HEK293 (cell line): ENCODE results near the gene NUP153.

Source experiments
- CTCF ChIA-PET: fragments of 350-600 bp; formaldehyde crosslinking; extraction: SDS; loops from one replicate; lab custom pipeline; 2021; ENCODE audit warnings: antibody characterized with exemption; lab: Yijun Ruan, JAX
- POLR2A ChIA-PET: fragments of 300-600 bp; formaldehyde crosslinking; extraction: SDS; loops from one replicate; lab custom pipeline; 2020; ENCODE audit warnings: antibody characterized with exemption, inconsistent platforms; lab: Yijun Ruan, JAX
- H3K27ac ChIP-seq: fragments of 200-500 bp; sonication (Bioruptor generic); 2 replicates; pipeline ENCODE4 v1.5.1; 2014; ENCODE audit warnings: low read depth, low read length, control low read depth, inconsistent platforms; ENCODE audit errors: extremely low read depth
- H3K36me3 ChIP-seq, 2 experiments: fragments of 200-500 bp in 1 of 2; sonication (Bioruptor generic) in 1 of 2; 1 replicate in 1 of 2; 2 replicates in 1 of 2; pipeline ENCODE4 v1.5.1; 2014 to 2017; ENCODE audit warnings: inconsistent platforms in 2 of 2, low read length in 2 of 2; ENCODE audit not compliant: control insufficient read depth in 2 of 2, insufficient read depth in 1 of 2
- H3K4me1 ChIP-seq: fragments of 200-500 bp; sonication (Bioruptor generic); 2 replicates; pipeline ENCODE4 v1.5.1; 2014; ENCODE audit warnings: mild to moderate bottlenecking, low read length, inconsistent platforms; ENCODE audit not compliant: control insufficient read depth, insufficient read depth
- H3K4me3 ChIP-seq: 2 replicates; pipeline ENCODE4 v1.5.1; 2011; ENCODE audit warnings: low read depth, mild to moderate bottlenecking, control low read depth, low read length, moderate library complexity
- H3K9me3 ChIP-seq: fragments of 200-500 bp; sonication (Bioruptor generic); 2 replicates; pipeline ENCODE4 v1.5.1; 2014; ENCODE audit warnings: low read depth, low read length, inconsistent platforms; ENCODE audit not compliant: control insufficient read depth, insufficient read depth
- ATF2 ChIP-seq: fragments of 450-650 bp; formaldehyde crosslinking; IDR thresholded peaks from 2 replicates; pipeline ENCODE4 v1.5.1; 2016; ENCODE audit warnings: missing biosample characterization, missing genetic modification characterization, low read depth
- KLF17 ChIP-seq: fragments of 450-650 bp; formaldehyde crosslinking; IDR thresholded peaks from 2 replicates; pipeline ENCODE4 v1.5.1; 2016; ENCODE audit warnings: missing biosample characterization, missing genetic modification characterization
- MEIS1 ChIP-seq: sonication (generic); formaldehyde crosslinking; IDR thresholded peaks from 2 replicates; pipeline ENCODE4 v1.8.1; 2022; ENCODE audit warnings: missing genetic modification reagents, mild to moderate bottlenecking, borderline replicate concordance
- PRDM1 ChIP-seq: fragments of 450-650 bp; formaldehyde crosslinking; IDR thresholded peaks from 2 replicates; pipeline ENCODE4; 2016; ENCODE audit warnings: missing biosample characterization, missing genetic modification characterization
- REPIN1 ChIP-seq: fragments of 450-650 bp; formaldehyde crosslinking; IDR thresholded peaks from 2 replicates; pipeline ENCODE4 v1.5.1; 2017; ENCODE audit warnings: missing biosample characterization, missing genetic modification characterization, low read depth
- SALL2 ChIP-seq: fragments of 450-650 bp; formaldehyde crosslinking; IDR thresholded peaks from 2 replicates; pipeline ENCODE4 v1.5.0; 2017; ENCODE audit warnings: missing biosample characterization, mild to moderate bottlenecking, missing genetic modification characterization, borderline replicate concordance
- SETDB1 ChIP-seq: IDR thresholded peaks from one replicate; pipeline ENCODE4 v1.6.1; 2017; ENCODE audit warnings: mild to moderate bottlenecking, low read length, moderate library complexity, mixed read lengths; ENCODE audit not compliant: insufficient read length
- TSHZ1 ChIP-seq: fragments of 450-650 bp; formaldehyde crosslinking; IDR thresholded peaks from 2 replicates; pipeline ENCODE4 v1.5.1; 2016; ENCODE audit warnings: missing biosample characterization, missing genetic modification characterization, borderline replicate concordance
- YY1 ChIP-seq: fragments of 450-650 bp; formaldehyde crosslinking; IDR thresholded peaks from 2 replicates; pipeline ENCODE4 v1.5.1; 2018; ENCODE audit warnings: missing biosample characterization, missing genetic modification characterization
- ZBTB1 ChIP-seq: fragments of 450-650 bp; formaldehyde crosslinking; IDR thresholded peaks from 2 replicates; pipeline ENCODE4 v1.5.1; 2016; ENCODE audit warnings: missing biosample characterization, missing genetic modification characterization
- ZBTB21 ChIP-seq: fragments of 450-650 bp; formaldehyde crosslinking; IDR thresholded peaks from 2 replicates; pipeline ENCODE4 v1.5.1; 2017; ENCODE audit warnings: missing biosample characterization, missing genetic modification characterization
- ZBTB48 ChIP-seq: fragments of 450-650 bp; formaldehyde crosslinking; IDR thresholded peaks from 2 replicates; pipeline ENCODE4 v1.5.1; 2016; ENCODE audit warnings: missing biosample characterization, missing genetic modification characterization
- ZFP37 ChIP-seq: fragments of 450-650 bp; formaldehyde crosslinking; IDR thresholded peaks from 2 replicates; pipeline ENCODE4 v1.5.1; 2016; ENCODE audit warnings: missing biosample characterization, missing genetic modification characterization
- ZNF121 ChIP-seq: fragments of 450-650 bp; formaldehyde crosslinking; IDR thresholded peaks from 2 replicates; pipeline ENCODE4 v1.5.1; 2016; ENCODE audit warnings: missing biosample characterization, missing genetic modification characterization
- ZNF394 ChIP-seq: fragments of 450-650 bp; formaldehyde crosslinking; IDR thresholded peaks from 2 replicates; pipeline ENCODE4 v1.5.1; 2016; ENCODE audit warnings: missing biosample characterization, missing genetic modification characterization, mild to moderate bottlenecking, moderate library complexity, borderline replicate concordance
- ZNF426 ChIP-seq: fragments of 450-650 bp; formaldehyde crosslinking; IDR thresholded peaks from 2 replicates; pipeline ENCODE4 v1.5.1; 2017; ENCODE audit warnings: missing biosample characterization, missing genetic modification characterization, mild to moderate bottlenecking, inconsistent platforms, moderate library complexity
- ZNF549 ChIP-seq: fragments of 450-650 bp; IDR thresholded peaks from 2 replicates; pipeline ENCODE4 v1.5.1; 2018; ENCODE audit warnings: missing biosample characterization, missing genetic modification characterization, mild to moderate bottlenecking, inconsistent platforms, moderate library complexity
- ZNF560 ChIP-seq: fragments of 450-650 bp; formaldehyde crosslinking; IDR thresholded peaks from 2 replicates; pipeline ENCODE4 v1.5.1; 2017; ENCODE audit warnings: missing biosample characterization, missing genetic modification characterization, borderline replicate concordance
- ZNF596 ChIP-seq: fragments of 450-650 bp; IDR thresholded peaks from 2 replicates; pipeline ENCODE4 v1.5.0; 2018; ENCODE audit warnings: missing biosample characterization, mild to moderate bottlenecking, missing genetic modification characterization, moderate library complexity
- ZNF624 ChIP-seq: fragments of 450-650 bp; formaldehyde crosslinking; IDR thresholded peaks from 2 replicates; pipeline ENCODE4 v1.5.1; 2017; ENCODE audit warnings: missing biosample characterization, missing genetic modification characterization
- ZNF629 ChIP-seq: fragments of 450-650 bp; formaldehyde crosslinking; IDR thresholded peaks from 2 replicates; pipeline ENCODE4 v1.5.1; 2017; ENCODE audit warnings: missing biosample characterization, missing genetic modification characterization
- ZNF639 ChIP-seq: fragments of 450-650 bp; formaldehyde crosslinking; IDR thresholded peaks from 2 replicates; pipeline ENCODE4 v1.5.1; 2016; ENCODE audit warnings: missing biosample characterization, missing genetic modification characterization
- ZNF707 ChIP-seq: fragments of 450-650 bp; formaldehyde crosslinking; IDR thresholded peaks from 2 replicates; pipeline ENCODE4 v1.5.1; 2016; ENCODE audit warnings: missing biosample characterization, missing genetic modification characterization

The NUP153 gene

GRCh38 chr6:17663226-17663625 lies 43.5 kb downstream of the NUP153 start:
- ChIA-PET CTCF (no interaction called here), POLR2A (no interaction called here)
- H3K9me3 ChIP-seq, result no peaks in the 10 kb centered on the region
- peaks cover 83 to 92% of the 10 kb centered on the region in 2 experiments for H3K36me3 ChIP-seq
- no peaks in the 10 kb centered on the region for H3K4me1 ChIP-seq
- H3K4me3 ChIP-seq, result no peak overlapping the region
- H3K27ac ChIP-seq, result no peak overlapping the region
- no peak for TF ChIP-seq ZNF629 (tag by site-specific recombination)
- TF ChIP-seq ATF2 (tag by site-specific recombination), result no peak

- TF ChIP-seq ZNF549 (no peak), PRDM1 (tag by site-specific recombination) (no peak), ZBTB21 (no peak), ZFP37 (tag by site-specific recombination) (no peak), ZNF560 (tag by site-specific recombination) (no peak), ZNF121 (tag by site-specific recombination) (no peak), MEIS1 (no peak), ZBTB48 (no peak), REPIN1 (tag by site-specific recombination) (no peak), SALL2 (no peak), ZNF707 (tag by site-specific recombination) (no peak), ZNF639 (tag by site-specific recombination) (no peak), ZNF596 (no peak), ZBTB1 (tag by site-specific recombination) (no peak), KLF17 (tag by site-specific recombination) (no peak), YY1 (tag by site-specific recombination) (no peak), SETDB1 (no peak), ZNF624 (no peak), ZNF426 (tag by site-specific recombination) (no peak)
- Histone ChIP-seq H3K4me3 (no peak overlapping the region), H3K36me3 (peaks cover 82 to 94% of the 10 kb centered on the region in 2 experiments), H3K27ac (no peak overlapping the region), H3K4me1 (no peaks in the 10 kb centered on the region), H3K9me3 (no peaks in the 10 kb centered on the region)
- CTCF ChIA-PET, result interaction anchor here (0.6 kb wide), 1 partner anchor 128 kb away, joined by 4 read pairs; no protein-coding TSS in a partner anchor
- POLR2A ChIA-PET, result no interaction called here
Measured at GRCh38 chr6:17662585-17662984, 44.1 kb downstream of the NUP153 start.

- no peak overlapping the region for H3K4me3 ChIP-seq
- peaks cover 79 to 81% of the 10 kb centered on the region in 2 experiments for H3K36me3 ChIP-seq
- ChIA-PET CTCF (interaction anchor here (0.5 to 1.3 kb wide), 3 partner anchors 11 to 348 kb away, joined by 3 read pairs; no protein-coding TSS in a partner anchor), POLR2A (no interaction called here)
- H3K9me3 ChIP-seq, result no peaks in the 10 kb centered on the region
- H3K27ac ChIP-seq, result no peak overlapping the region
- peaks cover 8% of the 10 kb centered on the region; the same call in 1 of the 2 replicates for H3K4me1 ChIP-seq
- TF ChIP-seq TSHZ1 (no peak), ZNF394 (tag by site-specific recombination) (peak; percentile 55; the same call in 1 of the 2 replicates)
Measured at GRCh38 chr6:17656644-17657043, 50.1 kb downstream of the NUP153 start.
